CD1c-positive myeloid dendritic cell (primary cell): ENCODE results near the gene EML5.
A peak's percentile ranks its signal among the peaks of the same experiment; 100 is the strongest.
"Not testable (repeated sequence)": the region's sequence is repeated elsewhere in the genome, so short reads cannot be mapped to it uniquely, and the experiment has no call there.

Source experiments
- DNase-seq: peaks from one replicate; pipeline ENCODE4 v3.0.0-alpha.2; 2016; ENCODE audit errors: extremely low spot score

The EML5 gene

GRCh38 chr14:88792473-88793258 is at the start of gene EML5:
EML5 (minus strand) TSS chr14:88792953; CDS start chr14:88792503, 450 bp downstream.
- peak; percentile 82 for DNase-seq

GRCh38 chr14:88842414-88842813 is 49.7 kb upstream of the EML5 start:
- no peak for DNase-seq

GRCh38 chr14:88841741-88842140 is 49.0 kb upstream of the EML5 start:
- DNase-seq: no peak

GRCh38 chr14:88840926-88841325 is 48.2 kb upstream of the EML5 start:
- DNase-seq: no peak

GRCh38 chr14:88838015-88838414 is 45.3 kb upstream of the EML5 start:
- no peak for DNase-seq

- no peak for DNase-seq
These were observed 44.7 kb upstream of the EML5 start for GRCh38 chr14:88837495-88837894.

- peak; percentile 43 for DNase-seq
These were observed 42.9 kb upstream of the EML5 start for GRCh38 chr14:88835661-88836060.

- DNase-seq: no peak
These were observed 42.2 kb upstream of the EML5 start for GRCh38 chr14:88834883-88835431.

GRCh38 chr14:88831284-88831683 is 38.5 kb upstream of the EML5 start:
- no peak for DNase-seq

- no peak for DNase-seq
These were observed 37.0 kb upstream of the EML5 start for GRCh38 chr14:88829685-88830302.

GRCh38 chr14:88829188-88829587 is 36.4 kb upstream of the EML5 start:
- peak; percentile 10 for DNase-seq

GRCh38 chr14:88825503-88825902 is 32.8 kb upstream of the EML5 start:
- no peak for DNase-seq

- no peak for DNase-seq
These were observed 32.3 kb upstream of the EML5 start for GRCh38 chr14:88825078-88825458.

GRCh38 chr14:88824314-88825077 is 31.7 kb upstream of the EML5 start, which contains the start of gene TTC8:
TTC8 (plus strand) TSS chr14:88824651; CDS start chr14:88824708, 57 bp downstream.
- DNase-seq: peak; percentile 93

- DNase-seq: no peak
These were observed 31.2 kb upstream of the EML5 start for GRCh38 chr14:88823968-88824313.

GRCh38 chr14:88821888-88822287 is 29.1 kb upstream of the EML5 start:
- no peak for DNase-seq

- DNase-seq: no peak
These were observed 28.6 kb upstream of the EML5 start for GRCh38 chr14:88821378-88821777.

GRCh38 chr14:88819674-88820073 is 26.9 kb upstream of the EML5 start:
- not testable (repeated sequence) for DNase-seq

- DNase-seq: no peak
These were observed 25.3 kb upstream of the EML5 start for GRCh38 chr14:88818018-88818417.

- no peak for DNase-seq
These were observed 23.2 kb upstream of the EML5 start for GRCh38 chr14:88815980-88816379.

GRCh38 chr14:88808359-88808758 is 15.6 kb upstream of the EML5 start:
- DNase-seq: no peak

GRCh38 chr14:88804477-88804876 is 11.7 kb upstream of the EML5 start:
- DNase-seq: no peak
